Thyroid gland (tissue), 4 donors: ENCODE measurements around the gene B3GNT7.

Source experiments
- POLR2A ChIP-seq, 2 donors: fragments of 450-650 bp; IDR thresholded peaks; one replicate each; pipeline ENCODE4 v1.6.1; 2017; ENCODE audit warnings: antibody characterized with exemption in 2 of 2, mild to moderate bottlenecking in 2 of 2, moderate library complexity in 1 of 2
- TF ChIP-seq, protein P1 (sequence below), 6 experiments: fragments of 200-600 bp in 3 of 6; fragments of 450-650 bp in 3 of 6; sonication (generic) in 3 of 6; IDR thresholded peaks; one replicate each; pipeline ENCODE4 v1.5.1; 2016 to 2019; ENCODE audit warnings: antibody characterized with exemption in 6 of 6, mild to moderate bottlenecking in 2 of 6, inconsistent platforms in 1 of 6, moderate library complexity in 1 of 6

DNA sequence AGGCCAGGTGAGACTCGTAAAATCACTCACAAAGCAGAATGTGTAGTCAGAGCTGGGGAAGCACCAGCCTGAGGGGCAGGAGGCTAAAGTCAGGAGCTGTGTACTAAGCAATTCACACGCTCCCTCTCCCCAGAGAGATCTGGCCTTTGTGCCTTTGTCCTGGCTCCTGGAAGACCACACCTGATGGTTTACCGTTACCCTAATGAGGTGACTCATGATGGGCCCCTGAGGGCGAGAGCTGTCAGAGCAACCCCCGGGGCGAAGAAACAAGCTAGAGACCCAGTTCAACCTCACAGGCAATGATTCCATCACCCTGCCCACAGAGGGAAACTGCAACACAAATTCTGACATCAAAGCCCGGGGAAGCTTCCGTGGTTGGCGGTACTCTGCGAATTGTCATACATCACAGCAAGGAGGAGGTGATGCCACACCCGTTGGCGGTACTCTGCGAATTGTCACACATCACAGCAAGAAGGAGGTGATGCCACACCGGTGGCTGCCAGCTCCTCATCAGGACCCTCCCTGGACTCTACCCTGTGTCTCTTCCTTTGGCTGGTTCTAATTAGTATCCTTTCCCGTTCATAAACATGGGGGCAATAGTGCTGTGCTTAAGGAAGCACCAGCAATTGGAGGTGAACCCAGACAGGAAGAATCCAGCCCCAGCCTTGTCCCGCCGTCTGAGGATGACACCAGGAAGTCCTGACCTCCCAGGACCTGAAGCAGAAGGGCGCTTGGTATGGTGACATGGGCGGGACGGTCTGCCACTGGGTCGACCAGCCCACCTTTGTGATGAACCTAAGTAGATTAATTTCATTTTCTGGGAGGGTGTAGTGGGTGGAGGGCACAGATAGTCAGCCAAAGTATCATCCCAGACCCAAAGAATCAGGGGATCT lies 30.5 kb downstream of the B3GNT7 start:
- TF ChIP-seq, protein P1, sequence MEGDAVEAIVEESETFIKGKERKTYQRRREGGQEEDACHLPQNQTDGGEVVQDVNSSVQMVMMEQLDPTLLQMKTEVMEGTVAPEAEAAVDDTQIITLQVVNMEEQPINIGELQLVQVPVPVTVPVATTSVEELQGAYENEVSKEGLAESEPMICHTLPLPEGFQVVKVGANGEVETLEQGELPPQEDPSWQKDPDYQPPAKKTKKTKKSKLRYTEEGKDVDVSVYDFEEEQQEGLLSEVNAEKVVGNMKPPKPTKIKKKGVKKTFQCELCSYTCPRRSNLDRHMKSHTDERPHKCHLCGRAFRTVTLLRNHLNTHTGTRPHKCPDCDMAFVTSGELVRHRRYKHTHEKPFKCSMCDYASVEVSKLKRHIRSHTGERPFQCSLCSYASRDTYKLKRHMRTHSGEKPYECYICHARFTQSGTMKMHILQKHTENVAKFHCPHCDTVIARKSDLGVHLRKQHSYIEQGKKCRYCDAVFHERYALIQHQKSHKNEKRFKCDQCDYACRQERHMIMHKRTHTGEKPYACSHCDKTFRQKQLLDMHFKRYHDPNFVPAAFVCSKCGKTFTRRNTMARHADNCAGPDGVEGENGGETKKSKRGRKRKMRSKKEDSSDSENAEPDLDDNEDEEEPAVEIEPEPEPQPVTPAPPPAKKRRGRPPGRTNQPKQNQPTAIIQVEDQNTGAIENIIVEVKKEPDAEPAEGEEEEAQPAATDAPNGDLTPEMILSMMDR (IDR thresholded peaks at IDR 0.05) = no peak
- no peak for TF ChIP-seq POLR2A (IDR thresholded peaks at IDR 0.05)
